Stimulated activated CD8-positive, alpha-beta memory T cell treated with anti-CD3 and anti-CD28 coated beads, Interleukin-7, amount 100 ng/mL, for 4 hours (primary cell): Measurements from ENCODE around the gene FOXO4.

Experiments
- DNase-seq, 2 donors: peaks; one replicate each; pipeline ENCODE4 v3.0.0-alpha.2; 2020; ENCODE audit warnings: low read depth in 2 of 2

Gene FOXO4

GRCh38 chrX:71099736-71100135 is 4.1 kb downstream of the FOXO4 start:
- no peak for DNase-seq

GRCh38 chrX:71100581-71101505 is 5.2 kb downstream of the FOXO4 start:
- no peak for DNase-seq

- DNase-seq, result no peak
These were observed 6.6 kb downstream of the FOXO4 start for GRCh38 chrX:71102292-71102691.

GRCh38 chrX:71103110-71103983 is 7.7 kb downstream of the FOXO4 start:
- DNase-seq, result peak in 1 of 2 donors; percentile 48

GRCh38 chrX:71105628-71106027 is 10.0 kb downstream of the FOXO4 start:
- DNase-seq, result no peak

- DNase-seq, result no peak
These were observed 10.8 kb downstream of the FOXO4 start, which contains the start of gene CXorf65 for GRCh38 chrX:71106427-71106826. CXorf65 (minus strand) TSS chrX:71106740; CDS start chrX:71106556, 184 bp downstream.

- no peak for DNase-seq
These were observed 11.6 kb downstream of the FOXO4 start for GRCh38 chrX:71107245-71107644.

GRCh38 chrX:71107762-71108360 is 12.2 kb downstream of the FOXO4 start:
- no peak for DNase-seq

GRCh38 chrX:71109051-71109450 is 13.4 kb downstream of the FOXO4 start:
- DNase-seq, result no peak

GRCh38 chrX:71111141-71111843 is 15.6 kb downstream of the FOXO4 start, which contains the start of gene IL2RG:
IL2RG (minus strand) TSS chrX:71111577; CDS start chrX:71111539, 38 bp downstream.
- DNase-seq, result peak; percentile 68 to 83

GRCh38 chrX:71111921-71112431 is 16.3 kb downstream of the FOXO4 start:
- DNase-seq, result no peak

- no peak for DNase-seq
These were observed 21.7 kb downstream of the FOXO4 start for GRCh38 chrX:71117358-71117757.

- peak; percentile 52 to 71 for DNase-seq
These were observed 22.7 kb downstream of the FOXO4 start, which contains the start of gene MED12 for GRCh38 chrX:71118032-71118984. MED12 (plus strand) TSS chrX:71118596; CDS start chrX:71118755, 159 bp downstream.

- DNase-seq, result no peak
These were observed 23.4 kb downstream of the FOXO4 start for GRCh38 chrX:71118985-71119535.

GRCh38 chrX:71128166-71128833 is 32.6 kb downstream of the FOXO4 start:
- no peak for DNase-seq

GRCh38 chrX:71128915-71129765 is 33.5 kb downstream of the FOXO4 start:
- DNase-seq, result peak; percentile 59

- no peak for DNase-seq
These were observed 35.9 kb downstream of the FOXO4 start for GRCh38 chrX:71131510-71131909.

- DNase-seq, result no peak
These were observed 44.8 kb downstream of the FOXO4 start for GRCh38 chrX:71140440-71140839.
